Right forelimb (tissue), 1 donor: ENCODE measurements around the gene SCAMP4.

Experiments
- DNase-seq: peaks from one replicate; pipeline ENCODE4 v3.0.0-alpha.2; 2018

Gene SCAMP4

GRCh38 chr19:1942934-1943555 lies 37.8 kb downstream of the SCAMP4 start:
- DNase-seq: no peak

DNA sequence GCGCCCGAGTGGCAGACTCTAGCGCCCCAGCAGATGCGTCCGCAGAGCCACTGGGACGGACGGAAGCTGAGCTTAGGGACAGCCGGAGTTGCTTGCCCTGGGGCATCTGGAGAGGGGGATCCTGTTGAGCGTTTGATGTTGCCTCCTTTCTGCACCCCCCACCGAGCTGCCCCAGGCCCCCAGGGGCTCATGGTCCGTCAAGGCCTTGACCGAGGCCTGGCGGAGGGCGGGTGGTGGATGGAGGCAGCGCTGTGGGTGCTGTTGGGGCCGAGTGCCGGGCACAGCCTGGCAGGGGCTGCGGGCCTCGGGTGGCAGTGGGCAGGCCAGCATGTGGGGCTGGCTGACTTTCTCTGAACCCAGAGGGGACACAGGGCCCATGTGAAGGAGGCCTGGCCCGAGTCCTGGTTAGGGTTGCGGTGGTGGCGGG lies 38.5 kb downstream of the SCAMP4 start:
- no peak for DNase-seq

- DNase-seq: no peak
These were observed 39.1 kb downstream of the SCAMP4 start for GRCh38 chr19:1944088-1944915.

DNA sequence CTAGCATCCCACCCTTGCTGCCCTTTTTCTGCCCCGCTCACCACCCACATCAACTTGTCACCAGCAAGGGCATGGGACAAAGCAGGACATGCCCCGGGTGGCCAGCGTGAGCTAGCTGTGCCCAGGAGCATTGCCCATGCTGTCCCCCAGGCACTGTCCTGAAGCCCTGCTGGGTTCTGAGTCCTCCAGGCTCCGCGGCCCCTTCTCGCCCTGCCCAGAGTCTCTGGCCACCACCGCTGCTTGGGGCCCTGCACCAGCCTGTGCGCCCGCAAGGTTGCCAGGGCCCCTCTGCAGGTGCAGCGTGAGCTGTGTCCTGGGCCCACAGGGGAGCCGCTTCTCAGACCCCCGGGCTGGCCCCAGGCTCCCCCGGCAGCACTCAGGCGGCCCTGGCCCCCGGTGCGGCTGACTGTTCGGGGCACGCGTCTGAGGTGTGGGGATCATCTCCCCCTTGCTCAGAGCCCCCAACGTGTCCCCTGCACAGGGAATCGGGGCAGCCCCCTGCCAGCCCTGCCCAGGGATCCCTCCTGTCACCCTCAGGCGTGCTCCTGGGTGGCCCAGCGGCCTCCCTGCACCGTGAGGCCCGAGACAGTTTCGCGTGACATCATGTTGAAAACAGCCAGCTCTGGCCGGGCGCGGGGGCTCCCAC lies 39.8 kb downstream of the SCAMP4 start:
- no peak for DNase-seq

DNA sequence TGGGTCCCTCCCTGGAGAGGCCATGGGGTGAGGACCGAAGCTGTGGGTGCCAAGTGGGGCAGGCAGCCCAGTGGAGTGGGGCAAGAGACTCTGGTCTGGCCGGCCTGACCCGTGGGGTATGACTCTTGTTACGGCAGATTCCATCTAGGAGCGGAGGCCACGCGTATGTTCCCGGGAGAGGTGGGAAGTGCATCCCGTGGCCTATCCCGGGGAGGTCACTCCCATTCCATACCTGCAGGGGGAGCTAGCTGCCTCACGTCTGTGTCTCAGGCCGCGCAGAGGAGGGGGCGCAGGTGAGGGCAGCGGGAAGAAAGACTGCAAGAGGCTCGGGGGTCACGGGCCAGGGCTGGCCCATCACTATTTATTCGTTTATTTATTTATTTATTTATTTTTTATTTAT lies 40.7 kb downstream of the SCAMP4 start:
- no peak for DNase-seq

DNA sequence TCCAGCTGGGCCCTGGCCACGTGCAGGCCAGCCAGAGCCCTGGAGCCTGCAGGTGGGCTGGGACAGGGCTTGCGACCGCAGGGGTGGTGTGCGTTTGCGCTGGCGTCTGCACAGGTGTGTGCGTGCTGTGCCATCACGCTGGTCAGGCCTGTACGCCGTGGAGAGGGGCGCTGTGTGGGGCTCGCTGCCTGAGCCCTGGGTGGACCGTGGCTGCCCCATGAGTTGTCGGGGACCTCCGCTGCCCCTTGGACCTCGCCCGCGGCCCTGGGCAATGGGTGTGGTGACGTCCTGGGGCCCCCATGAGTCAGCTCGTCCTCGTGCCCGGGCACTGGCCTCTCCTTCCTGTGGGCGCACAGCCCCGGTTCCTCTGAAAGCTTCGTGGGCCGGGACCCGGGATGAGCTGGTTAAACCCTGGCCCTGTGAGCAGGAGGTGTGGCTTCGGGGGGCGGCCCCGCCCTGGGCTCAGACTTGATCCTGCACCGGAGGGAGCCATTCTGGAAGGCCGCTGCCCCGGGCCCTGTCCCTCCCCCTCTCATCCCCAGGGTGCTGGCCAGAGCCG lies 42.5 kb downstream of the SCAMP4 start:
- no peak for DNase-seq

- no peak for DNase-seq
These were observed 44.3 kb downstream of the SCAMP4 start for GRCh38 chr19:1949304-1950101.

- DNase-seq: no peak
These were observed 45.4 kb downstream of the SCAMP4 start for GRCh38 chr19:1950640-1951039.

DNA sequence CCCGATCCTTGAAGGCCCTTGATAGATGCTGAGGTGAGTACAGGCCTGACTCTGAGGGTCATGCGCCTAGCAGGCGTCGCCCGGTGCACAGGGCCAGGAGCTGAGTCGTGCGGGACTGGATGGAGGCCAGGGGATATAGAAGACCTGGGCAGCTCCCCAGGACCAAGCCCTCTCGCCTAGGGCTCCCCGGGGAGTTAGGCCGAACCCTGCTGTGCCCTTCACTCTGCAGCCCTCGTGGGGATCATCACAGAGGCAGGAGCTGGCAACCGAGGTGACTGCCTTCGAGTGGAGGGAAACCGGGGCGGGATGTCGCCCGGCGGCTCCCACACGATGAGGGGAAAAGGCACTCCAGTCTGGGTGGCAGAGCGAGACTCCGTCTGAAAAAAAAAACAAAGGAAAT lies 47.4 kb downstream of the SCAMP4 start:
- DNase-seq: no peak

DNA sequence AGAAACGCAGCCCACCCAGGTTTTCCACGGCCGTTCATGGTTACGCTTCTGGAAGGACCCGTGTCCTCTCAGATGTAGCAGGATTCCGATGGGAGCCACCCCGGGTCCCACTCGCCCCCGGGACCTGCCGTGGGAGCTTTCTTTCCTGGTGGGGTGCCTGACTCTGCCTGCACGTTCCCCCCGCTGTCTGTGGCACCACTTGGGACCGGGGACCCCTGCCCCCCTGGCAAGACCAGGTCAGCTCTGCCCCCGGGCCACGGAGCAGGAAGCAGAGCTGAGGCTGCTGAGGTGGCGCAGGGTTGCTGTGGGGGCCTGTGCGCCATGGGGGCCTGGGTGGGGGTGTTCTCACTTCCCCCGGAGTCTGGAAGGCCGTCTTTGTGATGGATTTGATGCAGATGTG lies 47.8 kb downstream of the SCAMP4 start:
- DNase-seq: no peak

- DNase-seq: no peak
These were observed 48.4 kb downstream of the SCAMP4 start for GRCh38 chr19:1953441-1954094.

- DNase-seq: no peak
These were observed 49.3 kb downstream of the SCAMP4 start for GRCh38 chr19:1954532-1954933.

DNA sequence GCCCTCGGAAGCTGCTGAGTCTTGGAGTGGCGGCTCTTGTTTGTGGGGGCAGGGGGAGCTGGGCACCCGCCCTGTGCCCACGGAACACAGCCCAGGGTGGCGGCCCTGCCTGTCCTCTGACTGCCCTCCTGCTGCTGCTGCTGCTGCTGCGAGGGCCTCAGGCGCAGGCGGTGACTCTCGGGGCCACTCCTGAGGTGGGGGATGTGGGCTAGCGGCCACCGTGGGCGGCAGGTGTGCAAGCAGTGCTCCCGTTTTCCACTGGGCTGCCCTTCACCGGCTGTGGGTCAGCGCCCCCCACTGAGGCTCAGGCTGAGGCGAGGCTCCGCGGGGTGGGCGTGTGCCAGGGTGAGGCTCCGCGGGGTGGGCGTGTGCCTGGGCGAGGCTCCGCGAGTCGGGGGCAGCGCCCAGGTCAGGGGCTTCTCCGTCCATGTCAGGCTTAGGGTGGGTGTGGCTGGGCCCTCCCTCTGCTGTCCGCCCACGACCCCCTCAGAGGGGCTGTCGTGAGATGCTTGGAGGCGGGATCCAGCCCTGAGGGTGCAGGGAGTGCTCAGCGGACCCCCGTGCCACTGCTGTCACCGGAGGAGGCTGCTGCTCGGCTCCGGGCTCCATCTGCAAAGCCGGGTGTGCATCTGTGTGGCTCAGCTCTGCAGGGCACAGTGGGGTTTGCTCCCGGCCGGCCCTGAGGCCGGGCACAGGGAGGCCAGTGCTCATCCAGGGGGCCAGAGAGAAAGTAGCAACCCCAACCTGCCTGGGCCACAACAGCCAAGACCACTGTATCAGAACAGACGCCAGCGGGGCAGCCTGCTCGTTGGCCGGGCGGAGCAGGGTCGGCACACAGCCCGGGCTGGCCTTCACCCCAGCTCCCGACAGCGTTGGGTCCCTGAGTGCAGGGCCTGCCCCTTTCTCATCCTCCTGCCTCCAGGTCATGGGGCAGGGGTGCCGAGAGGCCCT lies 50.2 kb downstream of the SCAMP4 start:
- no peak for DNase-seq

- no peak for DNase-seq
These were observed 50.9 kb downstream of the SCAMP4 start for GRCh38 chr19:1956122-1956494.

- no peak for DNase-seq
These were observed 51.8 kb downstream of the SCAMP4 start for GRCh38 chr19:1956868-1957492.

- DNase-seq: no peak
These were observed 52.5 kb downstream of the SCAMP4 start for GRCh38 chr19:1957562-1958248.

DNA sequence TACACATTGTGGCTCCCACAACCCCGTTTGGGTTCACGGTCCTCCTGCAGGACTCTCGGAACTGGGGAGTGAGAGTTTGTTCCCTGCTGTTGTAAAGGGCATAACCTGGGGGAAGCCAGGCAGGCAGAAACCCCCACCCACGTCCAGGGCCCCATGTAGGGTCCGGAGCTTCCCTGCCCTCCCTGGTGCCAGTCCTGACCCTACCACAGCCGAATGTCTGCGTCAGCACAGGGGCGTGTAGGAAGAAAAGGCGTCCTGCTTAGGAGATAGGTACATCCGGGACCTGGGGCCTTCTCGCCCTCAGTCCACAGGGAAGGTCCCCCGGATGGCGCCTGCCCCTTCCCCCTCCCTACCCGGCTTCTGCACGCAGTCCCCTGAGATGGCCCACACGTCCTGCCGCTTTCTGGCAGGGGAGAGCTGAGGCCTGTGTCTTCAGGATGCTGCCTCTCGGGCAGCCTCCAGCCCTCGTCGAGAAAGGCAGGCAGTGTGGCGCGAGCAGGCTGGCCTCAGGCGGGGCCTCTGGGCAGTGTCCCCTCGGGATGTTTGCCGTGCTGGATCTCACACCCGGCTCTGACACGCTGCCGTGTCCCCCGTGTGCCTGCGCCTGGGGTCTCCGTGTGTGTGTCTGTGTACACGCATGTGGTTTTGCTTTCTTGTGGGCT lies 54.9 kb downstream of the SCAMP4 start:
- DNase-seq: no peak

DNA sequence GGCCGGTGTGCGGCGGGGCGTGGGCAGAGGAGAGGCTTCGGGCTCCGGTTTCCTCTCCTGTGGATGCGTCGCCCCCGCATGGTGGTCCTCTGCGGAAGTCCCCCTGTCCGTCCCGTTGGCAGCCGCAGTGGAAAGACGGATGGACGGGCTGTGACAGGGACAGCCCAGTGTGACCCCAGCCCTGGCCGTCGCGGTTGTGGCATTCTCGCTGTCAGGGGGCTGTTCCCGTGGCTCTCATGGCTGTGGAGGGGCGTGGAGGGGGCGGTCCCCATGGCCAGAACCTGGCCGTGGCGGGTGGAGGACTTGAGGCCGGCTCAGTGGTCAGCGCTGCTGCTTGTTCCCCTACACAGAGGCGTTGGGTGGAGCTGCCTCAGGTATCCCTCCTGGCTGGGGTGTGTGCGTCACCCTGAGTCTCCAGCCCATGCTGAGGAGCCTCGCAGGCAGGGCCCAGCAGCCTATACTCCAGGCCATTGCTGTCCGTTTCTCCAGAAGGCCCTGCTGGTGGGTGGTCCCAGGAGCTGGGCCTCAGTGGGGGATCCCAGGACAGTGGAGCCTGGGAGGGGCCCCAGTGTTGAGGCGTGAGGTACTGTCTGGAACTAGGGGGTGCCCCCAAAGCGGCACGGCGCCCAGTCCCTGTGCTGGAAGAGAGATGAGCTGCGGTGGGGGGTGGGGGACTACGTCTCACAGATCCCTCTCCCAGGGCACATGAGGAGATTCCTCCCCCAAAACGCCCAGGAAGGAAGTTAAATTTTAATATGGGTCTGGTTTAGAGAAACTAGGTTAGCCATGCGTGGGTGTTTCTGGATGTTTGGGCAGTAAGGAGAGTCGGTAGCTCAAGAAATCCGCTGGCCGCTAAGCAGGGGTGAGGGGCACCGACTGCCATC lies 56.0 kb downstream of the SCAMP4 start:
- DNase-seq: no peak
